GM20000 (cell line): ENCODE results near the gene MTA1.

Source experiments
- DNase-seq: peaks from one replicate; pipeline ENCODE4 v3.0.0; 2012; ENCODE audit warnings: low spot score
- TF ChIP-seq, protein P1 (sequence below): IDR thresholded peaks from 2 replicates; pipeline ENCODE4 v1.5.1; 2012; ENCODE audit warnings: mild to moderate bottlenecking, control low read depth; ENCODE audit errors: extremely low read depth, missing control alignments

Gene MTA1

DNA sequence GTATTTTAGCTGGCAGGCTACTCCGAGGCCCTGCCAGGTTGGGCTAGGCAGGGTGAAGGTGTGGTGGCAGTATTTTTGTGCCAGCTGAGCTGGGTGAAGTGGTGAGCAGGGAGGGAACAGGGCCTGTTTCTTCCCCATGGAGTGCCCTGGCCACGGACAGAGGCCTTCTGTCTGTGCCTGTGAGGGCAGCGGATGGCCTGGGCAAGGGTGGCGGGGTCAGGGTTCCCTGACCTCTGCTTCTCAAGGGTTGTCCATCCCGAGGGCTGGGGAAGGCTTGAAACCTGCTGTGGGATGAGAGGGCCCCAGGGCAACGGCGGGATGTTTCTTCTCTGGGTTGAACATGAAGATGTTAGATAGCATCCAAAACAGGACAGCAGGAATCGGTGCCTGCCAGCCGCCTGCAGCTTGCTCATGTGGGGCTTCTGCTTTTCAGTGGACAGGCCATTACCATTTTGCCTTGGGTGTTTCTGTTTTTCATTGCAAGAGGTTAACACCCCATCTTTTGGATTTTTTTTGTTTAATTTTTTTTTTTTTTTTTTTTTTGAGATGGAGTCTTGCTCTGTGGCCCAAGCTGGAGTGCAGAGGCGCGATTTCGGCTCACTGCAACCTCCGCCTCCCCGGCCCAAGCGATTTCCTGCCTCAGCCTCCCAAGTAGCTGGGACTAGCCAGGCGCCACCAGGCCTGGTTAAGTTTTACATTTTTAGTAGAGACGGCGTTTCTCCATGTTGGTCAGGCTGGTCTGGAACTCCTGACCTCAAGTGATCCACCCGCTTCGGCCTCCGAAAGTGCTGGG lies 3.3 kb downstream of the MTA1 start:
- TF ChIP-seq, protein P1, sequence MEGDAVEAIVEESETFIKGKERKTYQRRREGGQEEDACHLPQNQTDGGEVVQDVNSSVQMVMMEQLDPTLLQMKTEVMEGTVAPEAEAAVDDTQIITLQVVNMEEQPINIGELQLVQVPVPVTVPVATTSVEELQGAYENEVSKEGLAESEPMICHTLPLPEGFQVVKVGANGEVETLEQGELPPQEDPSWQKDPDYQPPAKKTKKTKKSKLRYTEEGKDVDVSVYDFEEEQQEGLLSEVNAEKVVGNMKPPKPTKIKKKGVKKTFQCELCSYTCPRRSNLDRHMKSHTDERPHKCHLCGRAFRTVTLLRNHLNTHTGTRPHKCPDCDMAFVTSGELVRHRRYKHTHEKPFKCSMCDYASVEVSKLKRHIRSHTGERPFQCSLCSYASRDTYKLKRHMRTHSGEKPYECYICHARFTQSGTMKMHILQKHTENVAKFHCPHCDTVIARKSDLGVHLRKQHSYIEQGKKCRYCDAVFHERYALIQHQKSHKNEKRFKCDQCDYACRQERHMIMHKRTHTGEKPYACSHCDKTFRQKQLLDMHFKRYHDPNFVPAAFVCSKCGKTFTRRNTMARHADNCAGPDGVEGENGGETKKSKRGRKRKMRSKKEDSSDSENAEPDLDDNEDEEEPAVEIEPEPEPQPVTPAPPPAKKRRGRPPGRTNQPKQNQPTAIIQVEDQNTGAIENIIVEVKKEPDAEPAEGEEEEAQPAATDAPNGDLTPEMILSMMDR, result no peak
- no peak for DNase-seq

DNA sequence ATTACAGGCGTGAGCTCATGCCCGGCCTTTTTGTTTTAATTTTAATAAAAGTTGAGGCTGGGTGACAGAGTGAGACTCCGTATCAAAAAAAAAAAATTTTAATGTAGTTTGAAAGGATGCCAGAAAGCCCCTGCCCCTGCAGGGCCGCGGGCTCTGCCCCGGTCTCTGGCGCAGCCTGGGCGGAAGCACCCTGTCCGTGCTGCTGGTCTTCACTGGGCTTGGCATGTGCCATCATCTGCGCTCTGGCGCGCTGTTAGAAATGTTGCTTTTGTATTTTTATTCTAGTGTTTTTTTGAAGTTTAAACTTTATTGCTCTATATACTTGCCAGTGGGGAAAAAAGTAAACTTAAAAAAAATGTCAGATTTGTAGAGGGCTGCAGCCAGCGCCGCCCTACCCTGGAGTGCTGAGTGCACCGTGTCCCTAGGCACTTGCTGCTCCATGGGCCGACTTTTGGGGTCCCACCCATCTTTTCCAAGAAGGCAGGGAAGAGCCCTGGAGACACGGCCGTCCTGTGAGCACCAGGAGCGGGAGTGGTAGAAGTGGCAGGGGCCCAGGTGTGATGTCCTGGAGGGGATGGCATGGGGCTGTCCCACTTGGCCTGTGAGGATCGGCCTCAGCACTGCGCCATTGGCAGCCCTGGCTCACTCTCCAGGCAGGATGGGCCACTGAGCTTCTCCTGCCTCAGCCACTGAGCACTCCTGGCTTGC lies 4.0 kb downstream of the MTA1 start:
- no peak for DNase-seq
- TF ChIP-seq, protein P1, result no peak

DNA sequence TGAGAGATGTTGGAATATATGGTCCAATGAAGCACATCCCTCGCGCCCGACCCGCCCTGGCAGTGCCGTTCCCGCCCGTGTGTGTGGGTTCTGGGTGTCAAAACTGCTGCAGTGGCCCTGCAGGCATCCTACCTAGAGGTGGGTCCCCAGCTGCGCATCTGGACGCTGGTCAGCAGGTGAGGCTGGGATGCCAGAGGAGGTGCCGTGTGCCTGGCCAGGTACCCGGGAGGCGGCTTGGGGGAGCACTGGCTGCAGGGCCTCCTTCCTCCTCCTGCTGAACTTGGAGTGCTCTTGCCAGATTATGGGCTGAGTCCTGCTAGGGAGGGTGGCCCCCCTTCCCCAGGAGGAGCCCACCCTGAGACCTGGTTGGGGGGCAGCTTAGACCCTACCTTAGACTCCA lies 5.2 kb downstream of the MTA1 start:
- TF ChIP-seq, protein P1, result no peak
- DNase-seq, result no peak

DNA sequence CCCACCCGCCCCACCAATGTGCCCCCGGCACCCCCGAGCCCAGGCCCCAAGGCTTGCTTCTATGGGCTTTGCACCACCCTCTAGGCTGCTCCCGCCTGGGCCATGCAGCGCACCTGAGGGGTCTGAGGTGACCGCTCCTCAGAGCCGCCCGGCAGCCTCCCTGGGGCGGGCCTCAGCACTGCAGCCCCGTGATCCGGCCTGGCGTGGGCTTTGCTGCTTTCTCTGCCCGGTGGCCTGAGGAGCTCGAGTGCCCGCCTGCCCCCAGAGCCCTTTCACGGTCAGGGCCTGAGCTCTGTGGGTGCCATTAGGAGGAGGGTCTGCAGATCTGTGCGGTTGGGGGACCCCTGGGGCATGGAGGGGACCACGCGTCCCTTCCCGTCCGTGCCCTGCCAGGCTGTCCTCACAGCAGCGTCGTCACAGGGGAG lies 6.2 kb downstream of the MTA1 start:
- TF ChIP-seq, protein P1, result no peak
- no peak for DNase-seq

DNA sequence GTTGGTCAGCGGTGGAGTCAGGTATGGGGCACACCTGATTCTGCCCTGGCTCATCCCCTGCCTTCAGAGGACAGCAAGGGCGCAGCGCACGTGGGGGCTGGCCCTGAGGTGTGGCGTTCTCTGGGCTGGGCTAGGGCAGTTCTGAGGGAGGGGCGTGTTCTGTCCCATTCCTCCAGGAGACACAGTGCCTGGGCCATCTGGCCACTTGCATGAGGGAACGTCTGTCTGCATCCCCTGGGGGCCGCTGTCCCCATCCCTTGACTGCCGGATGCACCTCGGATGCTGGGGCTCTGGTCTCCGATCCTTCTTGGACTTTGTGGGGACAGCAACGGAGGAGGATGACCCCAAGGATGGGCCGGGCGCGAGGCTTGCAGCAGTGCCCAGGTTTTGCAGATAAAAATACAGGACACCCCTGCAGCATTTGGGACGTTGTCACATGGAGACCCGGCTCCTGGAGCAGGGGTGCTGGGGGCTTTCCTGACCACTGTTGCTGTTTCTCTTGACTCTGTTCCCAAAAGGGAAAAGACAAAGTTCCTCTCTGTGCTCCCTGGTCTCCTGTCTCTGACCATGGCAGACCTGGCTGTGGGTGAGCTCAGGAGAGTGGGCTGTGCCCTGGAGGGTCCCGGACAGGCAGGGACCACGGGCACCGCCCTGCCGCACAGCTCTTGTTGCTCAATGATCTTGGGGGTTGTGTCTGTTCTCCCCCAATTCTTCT lies 6.9 kb downstream of the MTA1 start:
- TF ChIP-seq, protein P1, result no peak

DNA sequence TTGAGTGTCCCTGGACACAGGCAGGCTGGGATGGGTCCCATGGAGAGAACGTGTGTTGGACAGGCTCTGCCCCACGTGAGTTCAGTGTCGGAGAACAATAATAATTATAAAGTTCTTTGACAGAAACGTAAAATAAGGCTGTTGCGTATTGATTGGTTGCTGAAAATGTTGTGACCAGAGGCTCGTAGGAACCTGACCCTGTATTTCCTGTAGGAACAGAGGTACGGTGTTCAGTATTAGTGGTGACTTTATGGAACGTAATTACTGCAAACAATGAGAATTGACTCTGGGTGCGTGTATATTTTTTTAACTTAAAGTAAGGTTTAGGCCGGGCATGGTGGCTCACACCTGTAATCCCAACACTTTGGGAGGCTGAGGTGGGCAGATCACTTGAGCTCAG lies 7.8 kb downstream of the MTA1 start:
- TF ChIP-seq, protein P1, result no peak

More for the DNA sequence above, 6.9 kb downstream of the MTA1 start:
- no peak for DNase-seq

More for the DNA sequence above, 7.8 kb downstream of the MTA1 start:
- DNase-seq, result no peak
